KMS-11 (cell line): Measurements from ENCODE around the gene ADORA1.

ENCODE experiments used
- H2AFZ ChIP-seq: fragments of 200-600 bp; sonication (generic); 2 replicates; pipeline ENCODE4 v1.6.1; 2016; ENCODE audit warnings: antibody characterized with exemption, mixed run types, low read depth
- H3K27ac ChIP-seq: fragments of 200-600 bp; sonication (generic); 2 replicates; pipeline ENCODE4 v1.6.1; 2016; ENCODE audit warnings: mild to moderate bottlenecking, mixed run types
- H3K27me3 ChIP-seq: fragments of 200-600 bp; sonication (generic); 2 replicates; pipeline ENCODE4 v1.6.1; 2017; ENCODE audit warnings: mild to moderate bottlenecking, low read depth, mixed run types, moderate library complexity; ENCODE audit not compliant: insufficient read depth
- H3K36me3 ChIP-seq: fragments of 200-600 bp; sonication (generic); 2 replicates; pipeline ENCODE4 v1.6.1; 2017; ENCODE audit warnings: mild to moderate bottlenecking, mixed run types; ENCODE audit not compliant: insufficient read depth
- H3K4me1 ChIP-seq: fragments of 200-600 bp; sonication (generic); 2 replicates; pipeline ENCODE4 v1.6.1; 2016; ENCODE audit warnings: mild to moderate bottlenecking, low read depth, mixed run types; ENCODE audit not compliant: poor library complexity, severe bottlenecking
- H3K4me2 ChIP-seq: fragments of 200-600 bp; sonication (generic); 2 replicates; pipeline ENCODE4 v1.7.0; 2016; ENCODE audit warnings: mild to moderate bottlenecking, mixed run types
- H3K4me3 ChIP-seq: fragments of 200-600 bp; sonication (generic); IDR thresholded peaks from 2 replicates; pipeline ENCODE4 v1.6.1; 2017; ENCODE audit warnings: low read depth, low read length, mixed read lengths; ENCODE audit not compliant: insufficient read depth
- H3K79me2 ChIP-seq: fragments of 200-600 bp; sonication (generic); 2 replicates; pipeline ENCODE4 v1.6.1; 2016; ENCODE audit warnings: low read depth, mixed run types; ENCODE audit not compliant: insufficient read depth
- H3K9ac ChIP-seq: fragments of 200-600 bp; sonication (generic); 2 replicates; pipeline ENCODE4 v1.6.1; 2016; ENCODE audit warnings: mild to moderate bottlenecking, mixed run types
- H4K20me1 ChIP-seq: fragments of 200-600 bp; sonication (generic); 2 replicates; pipeline ENCODE4 v1.6.1; 2016; ENCODE audit warnings: mild to moderate bottlenecking, mixed run types; ENCODE audit not compliant: insufficient read depth
- TF ChIP-seq, protein P1 (sequence below): fragments of 200-600 bp; sonication (generic); conservative IDR thresholded peaks from 2 replicates; pipeline ENCODE4 v1.6.1; 2017; ENCODE audit warnings: low read depth, mild to moderate bottlenecking, antibody characterized with exemption, low read length, moderate library complexity, mixed read lengths

ADORA1 gene

DNA sequence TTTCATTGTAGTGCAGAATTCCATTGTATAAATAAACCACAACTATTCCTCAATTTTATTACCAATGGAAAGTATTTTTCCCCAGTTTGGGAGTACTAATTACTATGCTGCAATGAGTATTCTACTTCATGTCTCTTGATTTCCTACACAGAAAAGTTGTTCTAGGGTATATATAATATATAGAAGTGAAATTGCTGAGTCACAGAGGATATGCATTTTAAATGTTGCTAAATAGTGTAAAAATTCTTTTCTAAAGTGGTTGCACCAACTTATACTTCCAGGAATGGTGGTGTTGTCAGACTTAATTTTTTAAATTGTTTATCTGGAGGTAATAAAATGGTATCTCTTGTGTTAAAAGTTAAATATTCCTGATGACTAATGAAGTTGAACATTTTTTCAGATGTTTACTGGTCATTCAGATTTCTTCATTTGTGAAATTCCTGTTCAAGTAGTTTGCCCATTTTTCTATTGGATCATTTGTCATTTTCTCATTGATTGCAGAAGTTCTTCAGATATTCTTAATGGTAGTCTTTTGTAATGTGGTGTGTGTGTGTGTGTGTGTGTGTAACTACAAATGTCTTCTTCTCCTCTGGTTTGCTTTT is 22.6 kb upstream of the ADORA1 start:
- Histone ChIP-seq H3K27me3 (no peaks in the 10 kb centered on the region), H3K4me2 (no peak overlapping the region), H3K79me2 (no peaks in the 10 kb centered on the region), H3K36me3 (no peaks in the 10 kb centered on the region), H2AFZ (no peak overlapping the region), H3K27ac (no peak overlapping the region), H3K4me3 (no peak overlapping the region), H4K20me1 (no peaks in the 10 kb centered on the region), H3K9ac (no peak overlapping the region), H3K4me1 (no peaks in the 10 kb centered on the region)
- TF ChIP-seq, protein P1, sequence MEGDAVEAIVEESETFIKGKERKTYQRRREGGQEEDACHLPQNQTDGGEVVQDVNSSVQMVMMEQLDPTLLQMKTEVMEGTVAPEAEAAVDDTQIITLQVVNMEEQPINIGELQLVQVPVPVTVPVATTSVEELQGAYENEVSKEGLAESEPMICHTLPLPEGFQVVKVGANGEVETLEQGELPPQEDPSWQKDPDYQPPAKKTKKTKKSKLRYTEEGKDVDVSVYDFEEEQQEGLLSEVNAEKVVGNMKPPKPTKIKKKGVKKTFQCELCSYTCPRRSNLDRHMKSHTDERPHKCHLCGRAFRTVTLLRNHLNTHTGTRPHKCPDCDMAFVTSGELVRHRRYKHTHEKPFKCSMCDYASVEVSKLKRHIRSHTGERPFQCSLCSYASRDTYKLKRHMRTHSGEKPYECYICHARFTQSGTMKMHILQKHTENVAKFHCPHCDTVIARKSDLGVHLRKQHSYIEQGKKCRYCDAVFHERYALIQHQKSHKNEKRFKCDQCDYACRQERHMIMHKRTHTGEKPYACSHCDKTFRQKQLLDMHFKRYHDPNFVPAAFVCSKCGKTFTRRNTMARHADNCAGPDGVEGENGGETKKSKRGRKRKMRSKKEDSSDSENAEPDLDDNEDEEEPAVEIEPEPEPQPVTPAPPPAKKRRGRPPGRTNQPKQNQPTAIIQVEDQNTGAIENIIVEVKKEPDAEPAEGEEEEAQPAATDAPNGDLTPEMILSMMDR: no peak

DNA sequence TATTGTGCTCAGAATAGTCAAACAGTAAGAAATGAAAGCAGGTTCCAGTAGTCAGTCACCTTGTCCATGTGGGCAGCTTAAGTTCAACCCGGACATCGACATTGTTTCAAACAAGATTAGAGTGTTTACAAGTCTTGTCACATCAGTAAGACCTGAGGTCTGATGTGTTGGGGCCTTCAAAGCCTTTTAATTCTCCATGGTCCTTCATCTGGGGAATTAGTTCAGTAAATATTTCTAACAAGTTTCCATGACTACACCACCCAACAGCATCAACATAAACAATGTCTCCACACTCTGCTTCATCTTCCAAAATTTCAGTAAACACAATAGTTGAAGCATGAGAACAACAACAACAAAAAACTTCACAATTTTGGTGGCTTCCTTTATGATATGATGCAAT is 15.1 kb upstream of the ADORA1 start:
- H3K79me2 ChIP-seq: no peaks in the 10 kb centered on the region
- no peaks in the 10 kb centered on the region for H3K27me3 ChIP-seq
- H3K36me3 ChIP-seq: no peaks in the 10 kb centered on the region
- no peaks in the 10 kb centered on the region for H4K20me1 ChIP-seq
- H2AFZ ChIP-seq: no peak overlapping the region
- H3K27ac ChIP-seq: no peak overlapping the region
- no peak overlapping the region for H3K9ac ChIP-seq
- H3K4me1 ChIP-seq: no peaks in the 10 kb centered on the region
- no peak overlapping the region for H3K4me3 ChIP-seq
- TF ChIP-seq, protein P1: no peak
- H3K4me2 ChIP-seq: no peak overlapping the region

DNA sequence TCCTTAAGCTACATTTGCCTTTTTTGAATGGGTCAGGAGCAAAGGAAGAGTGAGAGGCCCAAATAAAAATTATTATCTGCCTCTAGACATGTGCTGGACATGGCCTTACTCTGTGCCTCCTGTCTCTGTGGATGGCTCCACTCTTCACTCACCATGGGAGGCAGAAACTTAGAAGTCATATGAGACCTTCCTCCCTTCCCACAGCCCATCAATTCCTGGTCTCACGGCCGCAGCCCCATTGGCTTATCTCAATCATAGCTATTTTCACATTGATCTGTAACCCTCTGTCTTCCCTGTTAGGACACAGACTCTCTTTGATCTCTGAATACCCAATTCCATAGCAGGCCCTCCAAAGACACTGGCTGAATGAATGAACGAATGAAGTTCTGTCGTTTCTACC is 14.2 kb upstream of the ADORA1 start:
- Histone ChIP-seq H3K27ac (no peak overlapping the region), H2AFZ (no peak overlapping the region), H3K9ac (no peak overlapping the region), H3K36me3 (no peaks in the 10 kb centered on the region), H4K20me1 (no peaks in the 10 kb centered on the region), H3K27me3 (no peaks in the 10 kb centered on the region), H3K79me2 (no peaks in the 10 kb centered on the region), H3K4me3 (no peak overlapping the region), H3K4me2 (no peak overlapping the region), H3K4me1 (no peaks in the 10 kb centered on the region)
- TF ChIP-seq, protein P1: no peak

DNA sequence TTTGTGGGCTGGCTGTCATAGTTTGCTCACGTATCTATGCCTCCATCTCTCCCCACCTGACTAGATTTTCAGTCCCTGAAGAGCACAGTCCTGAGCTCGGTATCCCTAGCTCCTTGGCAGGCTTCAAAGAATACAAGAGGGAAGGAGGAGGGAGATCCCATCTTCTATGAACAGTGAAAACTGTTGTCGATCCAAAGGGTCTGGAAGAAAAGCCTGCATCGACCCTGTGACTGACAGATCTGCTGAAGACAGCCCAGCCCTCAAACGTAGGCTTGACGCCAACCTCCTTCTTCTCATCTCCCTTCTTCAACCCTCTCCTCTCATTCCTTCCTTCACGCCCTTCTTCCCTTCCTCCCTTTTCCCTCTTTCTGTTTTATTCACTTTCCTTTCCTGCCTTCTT is 13.3 kb upstream of the ADORA1 start:
- Histone ChIP-seq H3K4me2 (no peak overlapping the region), H3K9ac (no peak overlapping the region), H2AFZ (no peak overlapping the region), H3K4me1 (no peaks in the 10 kb centered on the region), H3K79me2 (no peaks in the 10 kb centered on the region), H3K27me3 (no peaks in the 10 kb centered on the region; the same call in 1 of the 2 replicates), H3K36me3 (no peaks in the 10 kb centered on the region), H3K4me3 (no peak overlapping the region), H4K20me1 (no peaks in the 10 kb centered on the region), H3K27ac (no peak overlapping the region)
- TF ChIP-seq, protein P1: no peak
